Left lung (tissue), 10 donors: ENCODE measurements around the gene PTPRC. TPM values are rescaled to one million over a fixed set of nuclear protein-coding genes. Genes with fewer than 3 reads are reported as not detected.

Experiments used
- ATAC-seq: fragments of 200-7000 bp; cut with Tn5 transposase; one replicate; pipeline ENCODE4 v1.9.1; 2020; ENCODE audit warnings: moderate library complexity
- DNase-seq, 4 donors: peaks; one replicate each; pipeline ENCODE4 v3.0.0-alpha.2; 2013 to 2020
- H3K27ac ChIP-seq, 2 donors: fragments of 200-600 bp; sonication (generic) in 1 of 2; one replicate each; pipeline versions ENCODE4 v1.5.0 to v1.8.0; 2020 to 2021
- H3K27me3 ChIP-seq, 2 donors: fragments of 200-600 bp; sonication (generic) in 1 of 2; one replicate each; pipeline versions ENCODE4 v1.5.0 to v1.8.0; 2020 to 2021
- H3K36me3 ChIP-seq, 2 donors: fragments of 200-600 bp; sonication (generic) in 1 of 2; one replicate each; pipeline versions ENCODE4 v1.5.0 to v1.8.0; 2020 to 2021
- H3K4me1 ChIP-seq, 2 donors: fragments of 200-600 bp; one replicate each; pipeline ENCODE4 v1.8.0; 2021
- H3K4me3 ChIP-seq, 2 donors: fragments of 200-600 bp; sonication (generic) in 1 of 2; one replicate each; pipeline versions ENCODE4 v1.5.0 to v1.8.0; 2020 to 2021; ENCODE audit warnings: mild to moderate bottlenecking in 1 of 2
- H3K9me3 ChIP-seq, 2 donors: fragments of 200-600 bp; sonication (generic) in 1 of 2; one replicate each; pipeline versions ENCODE4 v1.5.0 to v1.8.0; 2020 to 2021
- intact Hi-C, 2 donors: fragments of 100-400 bp; cut with DNase I; formaldehyde crosslinking; loops; one replicate each; pipeline versions ENCODE4 v1.11.2 to v1.14.2; 2022
- polyA plus RNA-seq, 6 donors: library from polyadenylated mRNA; unstranded; fragments of 120-200 nt; gene quantifications; one replicate each; pipeline ENCODE4 v1.2.1, GENCODE V29; 2013; ENCODE audit not compliant: insufficient read length in 6 of 6
- total RNA-seq, 2 donors: library from RNA; stranded (reverse); fragmentation: NEBNext Ultra II Directional; extraction: Animal tissue kit (Norgen Biotek cat#: 25700); gene quantifications; one replicate each; pipeline ENCODE4 v1.2.1, GENCODE V29; 2021
- TF ChIP-seq, protein P1 (sequence below), 2 donors: fragments of 200-600 bp; sonication (generic) in 1 of 2; IDR thresholded peaks; one replicate each; pipeline versions ENCODE4 v1.5.0 to v1.8.0; 2021; ENCODE audit warnings: antibody characterized with exemption in 2 of 2
- donor health status: DM: no; HTN: yes; CAD: no.
- donor health status: DM: no; HTN: no; CAD: no.

PTPRC gene
- total and polyA plus RNA-seq, 8 donors = 7.0 to 180 (median 9.9) TPM

DNA sequence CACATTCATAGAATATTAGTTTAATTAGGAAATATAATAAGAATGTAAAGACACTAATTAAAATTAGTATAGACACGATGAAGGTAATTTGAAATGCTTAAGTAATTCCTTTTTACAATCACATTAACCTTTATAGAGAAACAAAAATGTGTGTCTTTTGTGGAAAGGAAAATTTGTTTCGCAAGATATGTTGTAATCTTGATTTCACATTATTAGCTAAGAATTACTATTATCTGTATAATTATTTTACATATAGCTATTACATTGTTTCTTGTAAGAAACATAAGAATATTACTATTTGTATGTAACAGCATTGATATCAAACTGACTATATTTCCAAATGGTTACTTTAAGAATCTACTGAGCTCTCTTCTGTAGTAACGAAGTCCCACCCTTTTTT is 111.2 kb downstream of the PTPRC start:
- H3K4me3 ChIP-seq = no peak overlapping the region
- H3K36me3 ChIP-seq = peaks cover 0 to 87% of the 10 kb centered on the region in 2 donors
- no peaks in the 10 kb centered on the region for H3K4me1 ChIP-seq
- intact Hi-C loops = loop anchor here in 1 of 2 donors (10.0 kb wide), 1 partner anchor 795 kb away; no protein-coding TSS in a partner anchor
- H3K27me3 ChIP-seq = no peaks in the 10 kb centered on the region
- ATAC-seq = no peak
- H3K9me3 ChIP-seq = no peaks in the 10 kb centered on the region
- TF ChIP-seq, protein P1, sequence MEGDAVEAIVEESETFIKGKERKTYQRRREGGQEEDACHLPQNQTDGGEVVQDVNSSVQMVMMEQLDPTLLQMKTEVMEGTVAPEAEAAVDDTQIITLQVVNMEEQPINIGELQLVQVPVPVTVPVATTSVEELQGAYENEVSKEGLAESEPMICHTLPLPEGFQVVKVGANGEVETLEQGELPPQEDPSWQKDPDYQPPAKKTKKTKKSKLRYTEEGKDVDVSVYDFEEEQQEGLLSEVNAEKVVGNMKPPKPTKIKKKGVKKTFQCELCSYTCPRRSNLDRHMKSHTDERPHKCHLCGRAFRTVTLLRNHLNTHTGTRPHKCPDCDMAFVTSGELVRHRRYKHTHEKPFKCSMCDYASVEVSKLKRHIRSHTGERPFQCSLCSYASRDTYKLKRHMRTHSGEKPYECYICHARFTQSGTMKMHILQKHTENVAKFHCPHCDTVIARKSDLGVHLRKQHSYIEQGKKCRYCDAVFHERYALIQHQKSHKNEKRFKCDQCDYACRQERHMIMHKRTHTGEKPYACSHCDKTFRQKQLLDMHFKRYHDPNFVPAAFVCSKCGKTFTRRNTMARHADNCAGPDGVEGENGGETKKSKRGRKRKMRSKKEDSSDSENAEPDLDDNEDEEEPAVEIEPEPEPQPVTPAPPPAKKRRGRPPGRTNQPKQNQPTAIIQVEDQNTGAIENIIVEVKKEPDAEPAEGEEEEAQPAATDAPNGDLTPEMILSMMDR (IDR thresholded peaks at IDR 0.05) = no peak
- DNase-seq = no peak
- no peak overlapping the region for H3K27ac ChIP-seq

DNA sequence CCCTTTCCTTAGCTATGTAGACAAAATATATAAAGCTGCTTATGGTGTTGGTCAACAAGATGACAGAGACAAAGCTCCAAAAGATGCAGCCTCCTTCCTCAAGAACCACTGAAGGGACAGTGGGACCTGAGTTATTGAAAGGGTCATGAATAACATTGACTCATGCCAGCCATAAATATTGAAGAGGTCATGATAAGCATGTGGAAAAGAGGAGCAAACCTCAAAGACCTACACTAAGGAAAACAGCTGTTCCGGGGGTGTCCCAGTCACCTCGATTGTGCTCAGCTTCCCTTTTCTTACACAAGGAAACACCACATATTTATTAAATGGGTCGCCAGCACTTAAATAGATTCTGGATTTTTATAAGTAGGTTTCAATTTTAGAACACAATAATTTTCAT is 112.9 kb downstream of the PTPRC start:
- no peaks in the 10 kb centered on the region for H3K4me1 ChIP-seq
- H3K4me3 ChIP-seq = no peak overlapping the region
- ATAC-seq (no peak), DNase-seq (no peak)
- intact Hi-C loops = loop anchor here in 1 of 2 donors (10.0 kb wide), 1 partner anchor 793 kb away; no protein-coding TSS in a partner anchor
- H3K9me3 ChIP-seq = no peaks in the 10 kb centered on the region
- H3K27ac ChIP-seq = no peak overlapping the region
- TF ChIP-seq, protein P1 (IDR thresholded peaks at IDR 0.05) = no peak
- peaks cover 0 to 84% of the 10 kb centered on the region in 2 donors for H3K36me3 ChIP-seq
- H3K27me3 ChIP-seq = no peaks in the 10 kb centered on the region

DNA sequence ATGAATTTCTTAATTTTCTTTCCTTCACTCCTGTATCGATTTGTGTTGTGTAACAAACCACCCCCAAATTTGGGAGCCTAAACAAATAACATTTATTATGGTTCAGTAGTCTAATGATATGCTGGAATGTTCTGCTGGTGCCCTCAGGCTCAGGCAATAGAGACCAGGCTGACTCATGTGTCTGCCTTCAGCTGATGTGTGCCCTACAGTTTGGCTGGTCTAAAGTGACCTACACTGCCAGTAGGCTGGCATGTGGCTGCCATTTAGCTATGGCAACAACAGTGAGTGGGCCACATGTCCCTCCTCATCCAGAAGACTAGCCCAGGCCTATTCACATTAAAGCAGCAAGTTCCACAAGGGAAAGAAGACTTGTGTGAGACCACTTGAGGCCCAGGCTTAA is 115.8 kb downstream of the PTPRC start:
- no peak for ATAC-seq
- Histone ChIP-seq H3K9me3 (no peaks in the 10 kb centered on the region), H3K27ac (no peak overlapping the region), H3K27me3 (no peaks in the 10 kb centered on the region), H3K4me3 (no peak overlapping the region), H3K36me3 (peaks cover 0 to 64% of the 10 kb centered on the region in 2 donors), H3K4me1 (no peaks in the 10 kb centered on the region)
- TF ChIP-seq, protein P1 (IDR thresholded peaks at IDR 0.05) = no peak
- no peak for DNase-seq
- intact Hi-C loops = loop anchor here in 1 of 2 donors (10.0 kb wide), 1 partner anchor 790 kb away; no protein-coding TSS in a partner anchor

DNA sequence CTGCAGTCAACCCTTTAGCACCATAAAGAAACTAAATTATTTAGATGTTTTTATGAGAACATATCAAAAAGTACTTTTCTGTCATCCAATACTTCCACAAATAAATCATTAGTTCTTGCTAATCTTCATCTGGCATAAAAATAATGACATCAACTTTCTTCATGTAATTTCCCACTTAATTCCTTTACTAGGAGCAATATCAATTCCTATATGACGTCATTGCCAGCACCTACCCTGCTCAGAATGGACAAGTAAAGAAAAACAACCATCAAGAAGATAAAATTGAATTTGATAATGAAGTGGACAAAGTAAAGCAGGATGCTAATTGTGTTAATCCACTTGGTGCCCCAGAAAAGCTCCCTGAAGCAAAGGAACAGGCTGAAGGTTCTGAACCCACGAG is 116.9 kb downstream of the PTPRC start:
- Histone ChIP-seq H3K27ac (peak overlapping the region in 1 of 2 donors; percentile 11), H3K9me3 (no peaks in the 10 kb centered on the region), H3K4me3 (no peak overlapping the region), H3K27me3 (no peaks in the 10 kb centered on the region), H3K36me3 (peaks cover 0 to 54% of the 10 kb centered on the region in 2 donors), H3K4me1 (no peaks in the 10 kb centered on the region)
- no peak for ATAC-seq
- TF ChIP-seq, protein P1 (IDR thresholded peaks at IDR 0.05) = no peak
- intact Hi-C loops = loop anchor here in 1 of 2 donors (10.0 kb wide), 1 partner anchor 789 kb away; no protein-coding TSS in a partner anchor
- DNase-seq = no peak

DNA sequence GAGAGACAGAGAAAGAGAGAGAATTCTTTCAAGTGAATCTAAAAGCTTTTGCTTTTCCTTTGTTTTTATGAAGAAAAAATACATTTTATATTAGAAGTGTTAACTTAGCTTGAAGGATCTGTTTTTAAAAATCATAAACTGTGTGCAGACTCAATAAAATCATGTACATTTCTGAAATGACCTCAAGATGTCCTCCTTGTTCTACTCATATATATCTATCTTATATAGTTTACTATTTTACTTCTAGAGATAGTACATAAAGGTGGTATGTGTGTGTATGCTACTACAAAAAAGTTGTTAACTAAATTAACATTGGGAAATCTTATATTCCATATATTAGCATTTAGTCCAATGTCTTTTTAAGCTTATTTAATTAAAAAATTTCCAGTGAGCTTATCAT is 117.6 kb downstream of the PTPRC start:
- Histone ChIP-seq H3K9me3 (no peaks in the 10 kb centered on the region), H3K4me3 (no peak overlapping the region), H3K36me3 (peaks cover 0 to 47% of the 10 kb centered on the region in 2 donors), H3K4me1 (no peaks in the 10 kb centered on the region), H3K27ac (no peak overlapping the region), H3K27me3 (no peaks in the 10 kb centered on the region)
- TF ChIP-seq, protein P1 (IDR thresholded peaks at IDR 0.05) = no peak
- DNase-seq (peak in 2 of 4 donors; percentile 8 to 34), ATAC-seq (no peak)
- intact Hi-C loops = loop anchor here in 1 of 2 donors (10.0 kb wide), 1 partner anchor 788 kb away; no protein-coding TSS in a partner anchor
